Breast epithelium (tissue), 4 donors: ENCODE data around the gene LLPH. TPM values are rescaled to one million over a fixed set of nuclear protein-coding genes. Genes with fewer than 3 reads are reported as not detected.
"Not testable (repeated sequence)": the region's sequence is repeated elsewhere in the genome, so short reads cannot be mapped to it uniquely, and the experiment has no call there.

Experiments
- DNase-seq, 2 donors: peaks; one replicate each; pipeline ENCODE4 v3.0.0-alpha.2; 2019; ENCODE audit warnings: low spot score in 2 of 2
- H3K27ac ChIP-seq, 2 donors: fragments of 200-600 bp; sonication (generic) in 1 of 2; one replicate each; pipeline ENCODE4 v1.5.1; 2016 to 2019; ENCODE audit warnings: mild to moderate bottlenecking in 1 of 2
- H3K27me3 ChIP-seq, 2 donors: fragments of 200-600 bp; sonication (generic) in 1 of 2; one replicate each; pipeline versions ENCODE4 v1.5.1 to v1.6.0; 2017 to 2019; ENCODE audit warnings: control low read depth in 1 of 2, mild to moderate bottlenecking in 1 of 2
- H3K36me3 ChIP-seq: fragments of 200-600 bp; one replicate; pipeline ENCODE4 v1.5.1; 2019
- H3K4me1 ChIP-seq, 2 donors: fragments of 200-600 bp; sonication (generic); one replicate each; pipeline ENCODE4 v1.5.1; 2016 to 2019; ENCODE audit warnings: control low read depth in 1 of 2
- H3K4me3 ChIP-seq, 3 donors: fragments of 200-600 bp; sonication (generic); 1 replicate in 2 of 3; 2 replicates in 1 of 3; pipeline ENCODE4 v1.5.1; 2016 to 2019; ENCODE audit warnings: mild to moderate bottlenecking in 3 of 3, moderate library complexity in 2 of 3
- H3K9me3 ChIP-seq, 2 donors: fragments of 200-600 bp; sonication (generic) in 1 of 2; one replicate each; pipeline ENCODE4 v1.5.1; 2016 to 2019; ENCODE audit warnings: control low read depth in 1 of 2
- POLR2A ChIP-seq: fragments of 450-650 bp; IDR thresholded peaks from one replicate; pipeline ENCODE4 v1.6.1; 2016; ENCODE audit warnings: antibody characterized with exemption, mild to moderate bottlenecking, moderate library complexity
- POLR2AphosphoS5 ChIP-seq, 3 donors: sonication (generic); formaldehyde crosslinking; IDR thresholded peaks; one replicate each; pipeline ENCODE4 v1.6.1; 2017; ENCODE audit warnings: antibody characterized with exemption in 3 of 3
- intact Hi-C: fragments of 100-400 bp; cut with DNase I; formaldehyde crosslinking; loops from one replicate; pipeline ENCODE4 v1.15.1; 2023; ENCODE audit warnings: low total_unique reads
- total RNA-seq, 3 donors: library from RNA; depleted of rRNA; stranded (reverse); fragments of >200 nt; gene quantifications; one replicate each; pipeline ENCODE4 v1.1.0, GENCODE V29; 2016
- TF ChIP-seq, protein P1 (sequence below), 3 donors: fragments of 450-650 bp; IDR thresholded peaks; one replicate each; pipeline ENCODE4 v1.5.1; 2016 to 2017; ENCODE audit warnings: antibody characterized with exemption in 3 of 3, mild to moderate bottlenecking in 3 of 3, moderate library complexity in 3 of 3

Gene LLPH
- total RNA-seq = 1 to 10 TPM; 3.9 to 6.6 (median 6.1) TPM

DNA sequence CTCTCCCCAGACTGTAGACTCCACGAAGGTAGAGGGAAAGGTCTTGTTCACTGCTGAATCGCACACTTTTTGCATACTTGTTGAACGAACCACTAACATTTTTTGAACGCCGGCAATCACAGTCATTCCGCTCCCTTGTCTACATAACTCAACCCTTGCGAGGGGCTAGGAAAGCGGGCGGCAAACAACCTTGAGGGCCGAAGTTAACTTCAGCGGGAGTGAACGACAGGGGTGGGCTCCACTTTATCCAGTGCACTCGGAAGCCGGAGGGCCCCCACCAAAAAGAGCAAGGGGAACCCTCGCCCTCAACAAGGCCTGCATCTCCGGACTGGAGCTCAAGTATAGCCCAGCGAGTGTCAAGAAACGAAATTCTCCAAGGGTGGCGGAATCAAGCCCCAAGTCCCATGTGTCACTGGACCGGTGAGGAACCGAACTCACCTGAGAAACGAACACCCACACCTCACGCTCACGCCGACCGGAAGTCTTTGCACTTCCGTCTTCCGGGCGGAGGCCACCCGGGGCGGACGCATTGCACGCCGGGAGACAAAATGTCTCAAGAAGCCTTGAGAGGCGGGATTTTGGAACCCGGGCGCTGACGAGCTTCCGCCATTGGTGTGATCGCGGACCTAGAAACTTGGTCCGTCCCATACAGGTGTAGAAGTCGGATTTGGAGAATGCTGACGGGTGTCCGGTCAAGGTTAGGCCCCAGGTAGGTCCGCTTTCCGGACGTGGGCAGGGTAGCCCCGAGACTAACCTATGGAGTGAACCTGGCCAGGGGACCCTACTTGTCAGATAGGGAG is at the start of gene LLPH:
LLPH (minus strand) TSS at position 484 of the 800 bp plus-strand sequence. CDS start 1,644 bp downstream, outside the sequence.
- Histone ChIP-seq H3K4me3 (peak within 1 kb of the TSS; percentile 90 to 93 (median 91)), H3K4me1 (no peaks in the 10 kb centered on the region), H3K27ac (peak within 1 kb of the TSS; percentile 82 to 86), H3K27me3 (no peaks in the 10 kb centered on the region), H3K9me3 (no peaks in the 10 kb centered on the region), H3K36me3 (no peaks in the 10 kb centered on the region)
- TF ChIP-seq POLR2AphosphoS5 (IDR thresholded peaks at IDR 0.05) (peak; percentile 91 to 96 (median 96)), POLR2A (peak; percentile 75)
- TF ChIP-seq, protein P1, sequence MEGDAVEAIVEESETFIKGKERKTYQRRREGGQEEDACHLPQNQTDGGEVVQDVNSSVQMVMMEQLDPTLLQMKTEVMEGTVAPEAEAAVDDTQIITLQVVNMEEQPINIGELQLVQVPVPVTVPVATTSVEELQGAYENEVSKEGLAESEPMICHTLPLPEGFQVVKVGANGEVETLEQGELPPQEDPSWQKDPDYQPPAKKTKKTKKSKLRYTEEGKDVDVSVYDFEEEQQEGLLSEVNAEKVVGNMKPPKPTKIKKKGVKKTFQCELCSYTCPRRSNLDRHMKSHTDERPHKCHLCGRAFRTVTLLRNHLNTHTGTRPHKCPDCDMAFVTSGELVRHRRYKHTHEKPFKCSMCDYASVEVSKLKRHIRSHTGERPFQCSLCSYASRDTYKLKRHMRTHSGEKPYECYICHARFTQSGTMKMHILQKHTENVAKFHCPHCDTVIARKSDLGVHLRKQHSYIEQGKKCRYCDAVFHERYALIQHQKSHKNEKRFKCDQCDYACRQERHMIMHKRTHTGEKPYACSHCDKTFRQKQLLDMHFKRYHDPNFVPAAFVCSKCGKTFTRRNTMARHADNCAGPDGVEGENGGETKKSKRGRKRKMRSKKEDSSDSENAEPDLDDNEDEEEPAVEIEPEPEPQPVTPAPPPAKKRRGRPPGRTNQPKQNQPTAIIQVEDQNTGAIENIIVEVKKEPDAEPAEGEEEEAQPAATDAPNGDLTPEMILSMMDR (IDR thresholded peaks at IDR 0.05) = no peak
- peak; percentile 81 to 88 for DNase-seq
- intact Hi-C loops = no loop called here

DNA sequence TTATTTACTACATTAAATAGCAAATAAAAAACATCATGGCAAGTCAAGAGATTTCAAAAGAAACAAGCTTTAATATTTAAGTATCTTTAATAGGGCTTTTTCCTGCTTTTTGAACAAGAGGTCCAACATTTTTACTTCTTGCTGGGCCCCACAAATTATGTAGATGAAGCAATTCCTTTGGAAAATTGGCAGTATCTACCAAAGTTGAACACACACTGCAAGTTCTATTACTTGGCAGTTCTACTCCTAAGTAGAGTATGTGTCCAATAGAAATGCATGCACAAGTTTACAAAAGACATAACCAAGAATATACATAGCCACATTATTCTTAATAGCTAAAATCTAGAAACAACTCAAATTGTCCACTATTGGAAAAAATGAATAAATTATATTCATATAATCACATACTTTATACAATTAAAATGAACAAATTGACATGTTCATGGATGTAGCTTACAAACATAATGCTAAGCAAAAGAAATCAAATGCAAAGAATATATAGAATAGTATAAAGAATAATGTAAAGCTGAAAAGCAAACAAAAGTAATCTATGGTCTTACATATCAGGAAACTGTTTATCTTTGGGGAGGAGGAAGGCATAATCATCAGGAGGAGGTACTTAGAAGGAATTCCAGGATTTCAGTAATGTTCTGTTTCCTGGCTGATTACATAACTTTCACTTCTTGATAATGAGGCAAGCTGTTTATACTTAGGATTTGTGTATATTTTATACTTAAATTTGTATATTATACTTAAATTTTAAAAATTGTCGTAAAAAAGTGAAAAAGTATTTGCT is 45.8 kb upstream of the LLPH start:
- H3K36me3 ChIP-seq = no peaks in the 10 kb centered on the region
- intact Hi-C loops = no loop called here
- no peak overlapping the region for H3K27ac ChIP-seq
- TF ChIP-seq POLR2A (no peak), POLR2AphosphoS5 (IDR thresholded peaks at IDR 0.05) (no peak)
- TF ChIP-seq, protein P1 (IDR thresholded peaks at IDR 0.05) = no peak
- H3K9me3 ChIP-seq = no peaks in the 10 kb centered on the region
- no peak overlapping the region for H3K4me3 ChIP-seq
- no peak for DNase-seq
- no peaks in the 10 kb centered on the region for H3K27me3 ChIP-seq
- H3K4me1 ChIP-seq = no peaks in the 10 kb centered on the region

DNA sequence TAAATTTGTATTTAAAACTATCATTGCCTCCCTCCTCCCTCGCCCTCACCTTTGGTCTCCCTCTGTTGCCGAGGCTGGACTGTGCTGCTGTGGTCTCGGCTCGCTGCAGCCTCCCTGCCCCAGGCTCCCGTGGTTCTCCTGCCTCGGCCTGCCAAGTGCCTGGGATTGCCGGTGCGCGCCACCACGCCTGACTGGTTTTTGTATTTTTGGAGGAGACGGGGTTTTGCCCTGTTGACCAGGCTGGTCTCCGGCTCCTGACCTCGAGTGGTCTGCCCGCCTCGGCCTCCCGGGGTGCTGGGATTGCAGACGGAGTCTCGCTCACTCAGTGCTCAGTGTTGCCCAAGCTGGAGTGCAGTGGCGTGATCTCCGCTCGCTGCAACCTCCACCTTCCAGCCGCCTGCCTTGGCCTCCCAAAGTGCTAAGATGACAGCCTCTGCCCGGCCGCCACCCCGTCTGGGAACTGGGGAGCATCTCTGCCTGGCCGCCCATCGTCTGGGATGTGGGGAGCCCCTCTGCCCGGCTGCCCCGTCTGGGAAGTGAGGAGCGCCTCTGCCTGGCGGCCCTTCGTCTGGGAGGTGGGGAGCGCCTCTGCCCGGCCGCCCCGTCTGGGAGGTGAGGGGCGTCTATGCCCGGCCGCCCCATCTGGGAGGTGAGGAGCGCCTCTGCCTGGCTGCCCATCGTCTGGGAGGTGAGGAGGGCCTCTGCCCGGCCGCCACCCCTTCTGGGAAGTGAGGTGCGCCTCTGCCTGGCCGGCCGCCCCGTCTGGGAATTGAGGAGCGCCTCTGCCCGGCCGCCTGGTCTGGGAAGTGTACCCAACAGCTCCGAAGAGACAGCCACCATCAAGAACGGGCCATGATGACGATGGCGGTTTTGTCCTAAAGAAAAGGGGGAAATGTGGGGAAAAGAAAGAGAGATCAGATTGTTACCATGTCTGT is 44.1 kb upstream of the LLPH start:
- intact Hi-C loops, H3K4me1 ChIP-seq, H3K9me3 ChIP-seq, H3K27me3 ChIP-seq, DNase-seq, H3K4me3 ChIP-seq, H3K36me3 ChIP-seq, H3K27ac ChIP-seq: not testable (repeated sequence)

DNA sequence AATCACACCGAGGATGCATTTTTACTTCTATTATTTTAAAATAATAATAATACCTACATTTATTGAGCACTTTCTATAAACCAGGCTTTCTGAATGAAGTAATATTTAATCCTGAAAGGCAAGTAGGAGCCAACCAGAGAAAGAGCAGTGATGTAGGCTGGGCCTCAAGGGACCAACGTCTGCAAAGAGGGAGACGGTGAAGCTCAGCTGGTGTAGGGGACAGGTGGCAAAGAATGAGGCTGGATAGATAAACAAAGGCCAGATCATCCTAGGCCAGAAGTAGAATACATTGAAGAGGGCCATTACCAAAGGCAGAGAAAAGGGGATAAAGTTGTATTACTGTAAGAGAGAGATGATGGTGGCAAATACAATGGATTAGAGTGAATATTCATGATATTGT is 40.1 kb upstream of the LLPH start:
- TF ChIP-seq, protein P1 (IDR thresholded peaks at IDR 0.05) = no peak
- TF ChIP-seq POLR2A (no peak), POLR2AphosphoS5 (IDR thresholded peaks at IDR 0.05) (no peak)
- intact Hi-C loops = loop anchor here (1.0 kb wide), 1 partner anchor 7 kb away; no protein-coding TSS in a partner anchor
- Histone ChIP-seq H3K9me3 (no peaks in the 10 kb centered on the region), H3K27me3 (no peaks in the 10 kb centered on the region), H3K36me3 (no peaks in the 10 kb centered on the region), H3K27ac (peak overlapping the region in 1 of 2 donors; percentile 99), H3K4me1 (peaks cover 0 to 6% of the 10 kb centered on the region in 2 donors), H3K4me3 (peak overlapping the region; percentile 76 to 89 (median 77))
- DNase-seq = no peak
